ENCODE data around the gene SETBP1.

- TF ChIP-seq SIN3A (IDR thresholded peaks at IDR 0.05; ENCODE audit: low read depth) = no peak
- TF ChIP-seq, protein P1, sequence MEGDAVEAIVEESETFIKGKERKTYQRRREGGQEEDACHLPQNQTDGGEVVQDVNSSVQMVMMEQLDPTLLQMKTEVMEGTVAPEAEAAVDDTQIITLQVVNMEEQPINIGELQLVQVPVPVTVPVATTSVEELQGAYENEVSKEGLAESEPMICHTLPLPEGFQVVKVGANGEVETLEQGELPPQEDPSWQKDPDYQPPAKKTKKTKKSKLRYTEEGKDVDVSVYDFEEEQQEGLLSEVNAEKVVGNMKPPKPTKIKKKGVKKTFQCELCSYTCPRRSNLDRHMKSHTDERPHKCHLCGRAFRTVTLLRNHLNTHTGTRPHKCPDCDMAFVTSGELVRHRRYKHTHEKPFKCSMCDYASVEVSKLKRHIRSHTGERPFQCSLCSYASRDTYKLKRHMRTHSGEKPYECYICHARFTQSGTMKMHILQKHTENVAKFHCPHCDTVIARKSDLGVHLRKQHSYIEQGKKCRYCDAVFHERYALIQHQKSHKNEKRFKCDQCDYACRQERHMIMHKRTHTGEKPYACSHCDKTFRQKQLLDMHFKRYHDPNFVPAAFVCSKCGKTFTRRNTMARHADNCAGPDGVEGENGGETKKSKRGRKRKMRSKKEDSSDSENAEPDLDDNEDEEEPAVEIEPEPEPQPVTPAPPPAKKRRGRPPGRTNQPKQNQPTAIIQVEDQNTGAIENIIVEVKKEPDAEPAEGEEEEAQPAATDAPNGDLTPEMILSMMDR (IDR thresholded peaks at IDR 0.05 in 2 of 3, conservative IDR thresholded peaks at IDR 0.05 in 1 of 3; ENCODE audit: borderline replicate concordance in 1 of 3, insufficient read depth in 1 of 3, low read depth in 2 of 3, low read length in 2 of 3) = no peak
- no peak for TF ChIP-seq POLR2AphosphoS5 (IDR thresholded peaks at IDR 0.05; ENCODE audit: low read depth, low read length)
Measured at GRCh38 chr18:44783371-44783770, 102.7 kb downstream of the SETBP1 start.
